ENCODE results near the gene HADHA.

Gene HADHA

GRCh38 chr2:26141145-26141769, 103.2 kb downstream of the HADHA start:
- no peak for DNase-seq (ENCODE audit: low read depth, low spot score)
